CD4-positive, alpha-beta T cell treated with Interleukin-17A for 4 hours (primary cell): ENCODE measurements around the gene TUBA3D.
"Not testable (repeated sequence)": the region's sequence is repeated elsewhere in the genome, so short reads cannot be mapped to it uniquely, and the experiment has no call there.

Source experiments
- DNase-seq: peaks from one replicate; pipeline ENCODE4 v3.0.0-alpha.2; 2020; ENCODE audit warnings: mixed read lengths

TUBA3D gene

GRCh38 chr2:131475831-131476230, at the start of gene TUBA3D:
Gene TUBA3D (plus strand): TSS chr2:131476119. CDS start chr2:131476200, 81 bp downstream.
- no peak for DNase-seq

- no peak for DNase-seq
These were observed 49.2 kb upstream of the TUBA3D start for GRCh38 chr2:131426727-131427126.

GRCh38 chr2:131431336-131431735, 44.6 kb upstream of the TUBA3D start:
- no peak for DNase-seq

- DNase-seq = not testable (repeated sequence)
These were observed 35.0 kb upstream of the TUBA3D start for GRCh38 chr2:131440742-131441468.

- not testable (repeated sequence) for DNase-seq
These were observed 31.0 kb upstream of the TUBA3D start for GRCh38 chr2:131444736-131445514.

- DNase-seq = not testable (repeated sequence)
These were observed 30.5 kb upstream of the TUBA3D start for GRCh38 chr2:131445515-131445797.

GRCh38 chr2:131445896-131446295, 30.0 kb upstream of the TUBA3D start:
- DNase-seq = no peak

DNA sequence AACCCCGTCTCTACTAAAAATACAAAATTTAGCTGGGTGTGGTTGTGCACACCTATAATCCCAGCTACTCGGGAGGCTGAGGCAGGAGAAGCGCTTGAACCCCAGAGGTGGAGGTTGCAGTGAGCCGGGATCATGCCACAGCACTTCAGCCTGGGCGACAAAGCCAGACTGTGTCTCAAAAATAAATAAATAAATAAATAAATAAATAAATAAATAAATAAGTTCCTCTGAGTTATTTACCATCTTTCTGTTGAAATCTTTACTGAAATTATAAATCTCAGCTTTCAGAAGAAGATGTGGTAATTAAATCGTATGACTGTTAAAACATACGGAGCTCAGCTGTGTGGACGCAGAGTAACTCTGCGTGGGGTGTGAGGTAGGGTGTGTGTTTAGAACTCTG, 27.9 kb upstream of the TUBA3D start:
- not testable (repeated sequence) for DNase-seq

DNA sequence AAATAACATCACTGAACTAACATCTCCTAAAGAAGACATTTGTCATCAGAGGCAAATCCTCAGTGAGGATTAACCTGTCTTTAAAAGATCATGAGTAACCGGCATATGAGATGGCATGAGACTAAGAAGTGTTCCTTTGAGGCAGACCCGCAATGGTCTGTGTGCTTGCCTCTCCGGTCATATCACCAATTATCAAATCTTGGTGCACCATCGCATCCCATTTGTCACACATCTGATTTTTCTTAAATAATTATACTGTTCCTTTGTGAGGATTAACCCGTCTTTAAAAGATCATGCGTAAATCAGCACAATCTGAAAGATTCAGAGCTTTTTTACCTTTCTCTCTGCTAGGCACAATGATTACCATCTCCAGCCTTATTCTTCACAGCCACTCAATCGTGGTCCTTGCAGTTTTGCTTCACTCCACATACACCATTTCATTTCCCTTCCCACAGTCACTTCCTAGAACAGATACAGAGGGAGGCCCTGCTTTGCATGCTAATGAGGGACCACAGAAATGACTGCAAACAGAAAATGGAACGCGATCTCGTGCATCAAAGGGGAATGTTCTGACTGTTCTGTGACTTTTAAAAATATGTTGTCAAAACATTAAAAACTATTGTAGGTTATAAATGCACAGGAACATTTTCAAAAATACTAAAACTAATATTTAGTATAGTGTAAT, 24.5 kb upstream of the TUBA3D start:
- not testable (repeated sequence) for DNase-seq

GRCh38 chr2:131454914-131455313, 21.0 kb upstream of the TUBA3D start:
- not testable (repeated sequence) for DNase-seq

DNA sequence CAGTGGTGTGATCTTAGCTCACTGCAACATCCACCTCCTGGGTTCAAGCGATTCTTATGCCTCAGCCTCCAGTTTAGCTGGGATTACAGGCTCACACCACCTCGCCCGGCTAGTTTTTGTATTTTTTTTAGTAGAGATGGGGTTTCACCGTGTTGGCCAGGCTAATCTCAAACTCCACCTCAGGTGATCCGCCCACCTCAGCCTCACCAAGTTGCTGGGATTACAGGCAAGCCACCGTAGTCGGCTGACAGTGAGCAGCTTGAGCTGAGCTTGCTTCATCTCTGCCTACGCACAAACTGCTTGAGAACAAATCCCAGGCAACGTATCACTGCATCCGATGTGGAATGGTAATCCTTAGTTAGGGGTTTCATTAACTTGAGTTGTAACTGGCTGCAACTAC, 8.2 kb upstream of the TUBA3D start:
- DNase-seq = not testable (repeated sequence)

DNA sequence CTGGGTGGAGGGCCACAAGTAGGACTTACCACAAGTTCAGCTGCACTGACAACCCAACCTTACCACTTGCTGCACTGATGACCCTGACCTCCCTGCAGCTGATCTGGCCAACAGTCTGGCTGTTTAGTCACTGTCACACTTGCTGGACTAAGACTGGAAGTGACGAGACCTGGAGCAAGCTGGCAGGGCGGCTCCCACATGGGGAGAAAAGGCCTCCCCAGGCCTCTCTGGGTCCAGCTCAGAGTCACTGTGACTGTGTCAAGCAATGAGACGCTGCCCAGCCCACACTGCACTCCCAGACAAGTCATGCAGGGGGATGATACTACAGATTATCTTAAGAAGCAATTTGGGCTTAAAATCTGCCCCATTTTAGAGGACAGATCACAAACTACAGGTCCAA, 5.0 kb upstream of the TUBA3D start:
- not testable (repeated sequence) for DNase-seq

DNA sequence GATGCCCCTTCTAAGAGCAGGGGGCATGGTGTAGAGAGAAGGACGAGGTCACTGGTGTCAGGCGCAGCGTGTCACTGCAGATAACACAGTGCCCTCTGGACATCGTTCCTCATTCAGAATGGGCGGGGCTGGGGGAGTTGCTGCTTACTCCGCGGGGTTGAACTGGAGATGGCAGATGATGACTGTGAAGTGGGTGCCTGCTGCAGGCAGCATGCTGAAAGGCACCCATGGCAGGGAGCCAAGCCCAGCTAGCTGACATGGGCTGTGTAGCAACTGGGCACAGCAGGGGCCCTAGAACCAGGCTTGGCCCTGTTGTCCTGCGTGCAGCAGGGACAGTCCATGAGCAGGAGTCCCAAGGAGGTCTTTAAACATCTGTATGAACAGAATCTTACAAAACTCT, 4.3 kb upstream of the TUBA3D start:
- DNase-seq = not testable (repeated sequence)

DNA sequence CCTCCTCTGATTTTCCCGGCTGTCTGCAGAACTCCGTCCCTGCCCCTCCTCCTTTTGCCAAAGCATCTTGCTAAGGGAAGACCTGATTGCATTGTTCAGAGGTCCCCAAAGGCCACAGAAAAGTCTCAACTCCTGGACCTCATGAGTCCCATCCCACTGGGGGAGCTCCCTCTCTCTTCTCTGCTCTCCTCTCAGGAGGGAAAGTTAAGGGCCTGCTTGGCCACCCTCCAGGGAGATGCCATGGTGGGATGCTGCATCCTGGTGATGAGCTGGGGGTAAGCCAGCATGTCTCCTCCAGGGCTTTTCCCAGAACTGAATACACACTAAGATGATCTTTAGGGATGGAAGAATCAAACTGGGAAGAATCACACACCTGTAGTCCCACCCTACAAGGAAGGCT, 2.7 kb upstream of the TUBA3D start:
- not testable (repeated sequence) for DNase-seq

GRCh38 chr2:131476363-131476762, 444 bp downstream of the TUBA3D start:
- DNase-seq = not testable (repeated sequence)

DNA sequence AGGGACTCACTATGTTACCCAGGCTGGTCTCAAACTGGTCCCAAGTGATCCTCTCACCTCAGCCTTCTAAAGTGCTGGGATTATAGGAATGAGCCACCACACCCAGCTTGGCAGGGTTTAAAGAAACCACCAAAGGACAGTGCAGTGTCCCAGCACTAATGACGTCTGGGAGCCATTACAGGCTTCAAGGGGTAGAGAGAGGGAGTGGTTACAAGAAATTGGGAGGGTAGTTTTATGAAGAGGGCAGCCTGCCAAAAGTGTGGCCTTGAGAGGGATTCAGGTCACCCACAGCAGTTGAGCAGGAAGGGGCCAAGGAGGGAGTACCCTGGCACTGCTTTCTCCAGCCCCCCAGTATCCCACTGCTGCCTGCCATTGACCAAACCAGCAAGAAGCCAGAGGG, 1.3 kb downstream of the TUBA3D start:
- not testable (repeated sequence) for DNase-seq

- DNase-seq = not testable (repeated sequence)
These were observed 2.3 kb downstream of the TUBA3D start for GRCh38 chr2:131478074-131478849.

DNA sequence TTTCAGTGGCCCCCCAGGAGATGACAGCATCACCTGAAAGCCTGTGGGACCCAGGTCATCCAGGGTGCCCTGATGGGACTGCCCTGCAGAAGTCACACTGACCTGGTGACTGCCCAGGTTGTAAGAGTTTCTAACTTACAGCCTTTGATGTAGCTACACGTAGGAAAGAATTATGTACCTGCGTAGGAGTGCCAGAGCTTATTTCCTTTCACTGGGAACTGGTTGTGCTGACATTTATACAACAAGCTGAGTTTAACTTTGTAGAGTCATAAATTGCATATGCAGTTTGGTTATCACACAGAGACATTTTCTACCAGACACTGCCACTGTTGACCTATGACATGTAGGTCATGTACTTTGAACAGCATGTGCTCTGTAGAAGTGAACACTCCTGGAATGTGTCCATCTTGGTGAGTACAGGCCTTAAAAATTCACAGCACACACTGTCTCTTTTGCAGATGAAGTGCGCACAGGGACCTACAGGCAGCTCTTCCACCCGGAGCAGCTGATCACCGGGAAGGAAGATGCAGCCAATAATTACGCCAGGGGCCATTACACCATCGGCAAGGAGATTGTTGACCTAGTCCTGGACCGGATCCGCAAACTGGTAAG, 3.0 kb downstream of the TUBA3D start:
- DNase-seq = not testable (repeated sequence)

DNA sequence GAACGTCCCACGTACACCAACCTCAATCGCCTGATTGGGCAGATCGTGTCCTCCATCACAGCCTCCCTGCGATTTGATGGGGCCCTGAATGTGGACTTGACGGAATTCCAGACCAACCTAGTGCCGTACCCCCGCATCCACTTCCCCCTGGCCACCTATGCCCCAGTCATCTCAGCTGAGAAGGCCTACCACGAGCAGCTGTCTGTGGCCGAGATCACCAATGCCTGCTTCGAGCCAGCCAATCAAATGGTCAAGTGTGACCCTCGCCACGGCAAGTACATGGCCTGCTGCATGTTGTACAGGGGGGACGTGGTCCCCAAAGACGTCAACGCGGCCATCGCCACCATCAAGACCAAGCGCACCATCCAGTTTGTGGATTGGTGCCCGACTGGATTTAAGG, 4.4 kb downstream of the TUBA3D start:
- not testable (repeated sequence) for DNase-seq

DNA sequence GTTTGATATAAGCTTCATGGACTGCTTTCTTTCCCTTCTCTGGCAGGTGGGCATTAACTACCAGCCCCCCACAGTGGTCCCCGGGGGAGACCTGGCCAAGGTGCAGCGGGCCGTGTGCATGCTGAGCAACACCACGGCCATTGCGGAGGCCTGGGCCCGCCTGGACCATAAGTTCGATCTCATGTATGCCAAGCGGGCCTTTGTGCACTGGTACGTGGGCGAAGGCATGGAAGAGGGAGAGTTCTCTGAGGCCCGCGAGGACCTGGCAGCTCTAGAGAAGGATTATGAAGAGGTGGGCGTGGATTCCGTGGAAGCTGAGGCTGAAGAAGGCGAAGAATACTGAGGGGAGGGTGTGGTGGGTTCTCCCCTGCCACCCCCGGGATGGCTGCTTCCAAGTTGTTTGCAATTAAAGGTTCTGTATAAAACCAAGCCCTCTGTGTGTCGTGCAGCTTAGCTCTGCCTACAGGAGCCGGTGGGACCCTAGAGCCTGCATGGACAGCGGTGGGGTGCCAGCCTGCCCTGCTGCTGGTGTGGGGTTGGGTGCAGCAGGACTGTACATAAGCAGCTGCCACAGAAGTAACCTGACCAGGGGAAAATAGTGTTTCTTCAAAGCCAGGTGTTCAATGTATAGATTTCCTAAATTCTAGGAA, 6.7 kb downstream of the TUBA3D start:
- DNase-seq = not testable (repeated sequence)

DNA sequence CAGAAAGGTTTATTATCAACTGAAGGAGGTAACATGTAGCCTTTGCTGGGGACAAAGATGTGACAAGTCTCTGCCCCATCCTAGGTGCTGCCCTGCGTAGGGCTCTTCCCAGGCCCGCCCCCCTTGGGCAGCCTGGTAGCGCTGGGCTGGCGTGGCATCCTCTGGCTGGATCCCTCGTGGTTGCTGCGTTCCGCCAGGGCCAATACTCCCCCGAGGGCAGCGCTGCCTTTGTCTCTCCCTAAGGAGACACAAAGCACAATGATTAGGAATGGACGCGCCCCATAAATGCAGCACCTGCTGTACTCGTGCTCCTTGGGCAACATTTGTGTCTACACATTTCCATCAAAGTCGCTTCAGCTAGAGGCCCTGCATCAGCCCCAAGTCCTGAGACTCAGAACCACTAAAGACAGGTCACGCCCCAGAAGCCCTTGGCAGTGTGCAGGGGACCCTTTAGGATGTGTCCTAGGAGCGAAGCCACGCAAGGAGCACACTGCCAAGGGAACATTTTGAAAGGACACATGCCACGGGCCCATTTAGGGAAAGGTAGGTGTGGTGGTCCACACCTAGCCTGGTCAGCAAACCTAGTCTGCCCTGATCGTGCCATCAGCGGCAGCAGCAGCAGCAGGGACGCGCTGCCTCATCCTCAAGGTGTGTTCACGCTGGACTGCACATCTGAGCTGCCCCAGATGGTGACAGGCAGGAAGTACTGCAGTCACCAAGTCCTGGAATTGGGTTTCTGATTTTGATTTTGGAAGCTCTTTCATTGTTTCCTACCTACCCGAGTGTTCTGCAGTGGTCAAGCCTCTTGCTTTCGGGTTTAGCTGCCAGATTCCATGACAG, 8.3 kb downstream of the TUBA3D start:
- DNase-seq = not testable (repeated sequence)
